ENCODE data around the gene RALGPS1.

The RALGPS1 gene

GRCh38 chr9:126947529-126947928 is 32.9 kb downstream of the RALGPS1 start:
- no peaks in the 10 kb centered on the region for H3K36me3 ChIP-seq (ENCODE audit: control insufficient read depth in 2 of 2, insufficient read depth in 1 of 2, low read length in 2 of 2)
- H3K4me1 ChIP-seq (ENCODE audit: control insufficient read depth, insufficient read depth, low read length) = no peaks in the 10 kb centered on the region
- TF ChIP-seq, protein P1, sequence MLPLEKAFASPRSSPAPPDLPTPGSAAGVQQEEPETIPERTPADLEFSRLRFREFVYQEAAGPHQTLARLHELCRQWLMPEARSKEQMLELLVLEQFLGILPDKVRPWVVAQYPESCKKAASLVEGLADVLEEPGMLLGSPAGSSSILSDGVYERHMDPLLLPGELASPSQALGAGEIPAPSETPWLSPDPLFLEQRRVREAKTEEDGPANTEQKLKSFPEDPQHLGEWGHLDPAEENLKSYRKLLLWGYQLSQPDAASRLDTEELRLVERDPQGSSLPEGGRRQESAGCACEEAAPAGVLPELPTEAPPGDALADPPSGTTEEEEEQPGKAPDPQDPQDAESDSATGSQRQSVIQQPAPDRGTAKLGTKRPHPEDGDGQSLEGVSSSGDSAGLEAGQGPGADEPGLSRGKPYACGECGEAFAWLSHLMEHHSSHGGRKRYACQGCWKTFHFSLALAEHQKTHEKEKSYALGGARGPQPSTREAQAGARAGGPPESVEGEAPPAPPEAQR (tag by site-specific recombination; IDR thresholded peaks at IDR 0.05) = no peak
- TF ChIP-seq SCRT2 (tag by site-specific recombination; IDR thresholded peaks at IDR 0.05) = no peak
- TF ChIP-seq ZNF302 (tag by site-specific recombination; IDR thresholded peaks at IDR 0.05; ENCODE audit: low read depth) = no peak
- TF ChIP-seq ZNF350 (tag by site-specific recombination; IDR thresholded peaks at IDR 0.05) = no peak
- no peak for TF ChIP-seq ZNF157 (tag by site-specific recombination; IDR thresholded peaks at IDR 0.05)
- TF ChIP-seq HOXD13 (CRISPR knock-in tag; IDR thresholded peaks at IDR 0.05; ENCODE audit: borderline replicate concordance) = no peak
- TF ChIP-seq HOXA7 (CRISPR knock-in tag; IDR thresholded peaks at IDR 0.05; ENCODE audit: borderline replicate concordance) = no peak
- no peak overlapping the region for H3K27ac ChIP-seq (ENCODE audit: extremely low read depth, low read depth, low read length)
- H3K4me3 ChIP-seq (ENCODE audit: low read depth, low read length) = no peak overlapping the region
- POLR2A ChIA-PET = no interaction called here
- H3K9me3 ChIP-seq (ENCODE audit: control insufficient read depth, insufficient read depth, low read depth, low read length) = no peaks in the 10 kb centered on the region
- CTCF ChIA-PET = interaction anchor here (0.6 to 1.5 kb wide), 7 partner anchors 11 to 637 kb away, joined by 3 to 5 read pairs (median 3); no protein-coding TSS in a partner anchor

DNA sequence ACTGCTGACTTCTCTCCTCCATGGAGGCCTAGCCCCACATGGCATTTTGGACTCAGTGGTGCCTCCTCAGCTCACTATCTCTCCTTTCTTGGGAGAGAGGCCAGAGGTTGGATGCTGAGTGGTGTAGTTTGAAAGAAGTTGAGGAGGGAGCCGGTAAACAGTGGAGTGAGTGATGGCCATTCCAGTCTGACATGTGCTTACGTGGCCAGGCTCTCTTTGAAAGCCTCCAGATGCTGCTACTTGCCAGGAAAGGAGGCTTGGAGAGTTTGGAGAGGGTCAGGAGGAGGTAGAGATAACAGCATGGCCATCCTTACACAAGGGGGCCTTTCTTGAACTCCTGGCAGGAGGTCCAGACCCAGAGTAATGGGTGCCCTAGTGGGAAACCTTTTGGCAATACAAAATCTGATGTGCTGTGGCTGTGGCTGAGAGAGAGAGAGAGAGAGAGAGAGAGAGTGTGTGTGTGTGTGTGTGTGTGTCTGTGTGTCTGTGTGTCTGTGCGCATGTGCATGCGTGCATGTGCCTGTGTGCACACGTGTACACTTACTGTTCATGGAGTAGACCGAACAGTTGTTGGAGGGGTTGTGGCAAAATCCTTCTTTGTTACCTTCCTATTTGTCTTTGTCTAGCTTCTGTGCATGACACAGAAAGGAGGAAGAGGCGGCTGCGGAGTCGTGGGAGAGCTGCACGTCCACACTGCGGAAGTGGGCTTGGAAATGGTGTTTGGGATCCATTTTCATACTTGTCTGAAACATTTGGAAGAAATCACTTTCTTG is 37.8 kb downstream of the RALGPS1 start:
- Histone ChIP-seq H3K36me3 (ENCODE audit: control insufficient read depth in 2 of 2, insufficient read depth in 1 of 2, low read length in 2 of 2) (no peaks in the 10 kb centered on the region), H3K4me1 (ENCODE audit: control insufficient read depth, insufficient read depth, low read length) (peaks cover 3% of the 10 kb centered on the region; the same call in 1 of the 2 replicates), H3K27ac (ENCODE audit: extremely low read depth, low read depth, low read length) (no peak overlapping the region), H3K9me3 (ENCODE audit: control insufficient read depth, insufficient read depth, low read depth, low read length) (no peaks in the 10 kb centered on the region), H3K4me3 (ENCODE audit: low read depth, low read length) (no peak overlapping the region)
- ChIA-PET CTCF (interaction anchor here (0.5 to 1.4 kb wide), 4 partner anchors 12 to 433 kb away, joined by 3 to 6 read pairs (median 3); no protein-coding TSS in a partner anchor), POLR2A (no interaction called here)
- TF ChIP-seq ZSCAN4 (tag by site-specific recombination; IDR thresholded peaks at IDR 0.05) (peak; percentile 68), ZNF626 (tag by site-specific recombination; IDR thresholded peaks at IDR 0.05) (no peak)

GRCh38 chr9:126953041-126953809 is 38.6 kb downstream of the RALGPS1 start:
- no peak overlapping the region for H3K4me3 ChIP-seq (ENCODE audit: low read depth, low read length)
- POLR2A ChIA-PET = no interaction called here
- peaks cover 3% of the 10 kb centered on the region; the same call in 1 of the 2 replicates for H3K4me1 ChIP-seq (ENCODE audit: control insufficient read depth, insufficient read depth, low read length)
- H3K9me3 ChIP-seq (ENCODE audit: control insufficient read depth, insufficient read depth, low read depth, low read length) = no peaks in the 10 kb centered on the region
- H3K36me3 ChIP-seq (ENCODE audit: control insufficient read depth in 2 of 2, insufficient read depth in 1 of 2, low read length in 2 of 2) = no peaks in the 10 kb centered on the region
- H3K27ac ChIP-seq (ENCODE audit: extremely low read depth, low read depth, low read length) = no peak overlapping the region
- TF ChIP-seq SP2 (tag by site-specific recombination; IDR thresholded peaks at IDR 0.05) (no peak), GLI2 (tag by site-specific recombination; IDR thresholded peaks at IDR 0.05; ENCODE audit: borderline replicate concordance, low read depth) (no peak), SCRT2 (tag by site-specific recombination; IDR thresholded peaks at IDR 0.05) (no peak), ZNF23 (tag by site-specific recombination; IDR thresholded peaks at IDR 0.05; ENCODE audit: borderline replicate concordance) (no peak), PRDM2 (tag by site-specific recombination; IDR thresholded peaks at IDR 0.05; ENCODE audit: borderline replicate concordance) (no peak), SALL2 (tag by site-specific recombination; IDR thresholded peaks at IDR 0.05; ENCODE audit: borderline replicate concordance) (no peak), ZNF239 (tag by site-specific recombination; IDR thresholded peaks at IDR 0.05) (no peak)
- CTCF ChIA-PET = interaction anchor here (0.5 to 1.9 kb wide), 4 partner anchors 12 to 248 kb away, joined by 3 to 6 read pairs (median 4); no protein-coding TSS in a partner anchor
